Right ventricle myocardium superior (tissue), 1 donor: ENCODE data around the gene SLCO2B1. TPM values are rescaled to one million over a fixed set of nuclear protein-coding genes. Genes with fewer than 3 reads are reported as not detected.

Experiments used
- ATAC-seq: fragments of 200-7000 bp; cut with Tn5 transposase; one replicate; pipeline ENCODE4 v1.9.1; 2020; ENCODE audit warnings: mild to moderate bottlenecking; ENCODE audit not compliant: poor library complexity
- DNase-seq: peaks from one replicate; pipeline ENCODE4 v3.0.0-alpha.2; 2020
- intact Hi-C: fragments of 100-400 bp; cut with DNase I; formaldehyde crosslinking; loops from one replicate; pipeline ENCODE4 v1.11.2; 2022
- total RNA-seq: library from RNA; stranded (reverse); fragmentation: NEBNext Ultra II Directional; extraction: Animal tissue kit (Norgen Biotek cat#: 25700); gene quantifications from one replicate; pipeline ENCODE4 v1.2.1, GENCODE V29; 2021
- donor health status: DM: no; HTN: yes; CAD: no; lungs with severe emphysema.

The SLCO2B1 gene
- total RNA-seq, 1 donor from 2014 or later: 28.2 TPM

DNA sequence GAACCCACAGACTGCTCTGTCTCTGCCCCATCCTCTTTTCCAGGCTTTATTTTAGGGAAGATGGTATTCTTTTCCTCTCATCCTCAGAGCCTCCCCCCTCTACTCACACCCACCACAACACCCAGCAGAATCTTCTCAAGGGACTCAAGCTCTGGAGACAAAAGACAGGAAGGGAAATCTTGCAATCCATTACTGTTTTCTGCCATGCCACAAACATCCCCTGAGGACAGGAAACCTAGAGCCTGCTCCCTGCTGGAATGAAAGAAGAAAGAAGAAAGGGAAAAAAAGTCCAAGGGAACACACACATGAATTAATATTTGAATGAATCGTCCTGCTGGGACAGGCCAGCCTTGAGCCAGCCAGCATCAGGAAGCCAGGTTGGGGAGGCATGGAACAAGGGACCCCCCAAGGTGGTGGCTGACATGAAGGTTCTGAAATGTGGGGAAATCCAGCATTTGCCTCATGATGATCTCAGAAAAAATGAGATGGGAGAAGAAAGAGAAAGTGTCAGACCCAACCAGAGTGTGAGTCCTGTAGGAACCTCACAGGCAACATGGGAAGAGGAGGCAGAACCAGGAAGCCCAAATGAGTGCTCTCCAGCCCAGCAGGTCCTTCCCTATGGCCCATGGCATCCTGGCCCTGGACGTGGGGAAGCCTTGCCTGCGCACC is 34.0 kb downstream of the SLCO2B1 start:
- intact Hi-C loops: no loop called here
- ATAC-seq: no peak
- no peak for DNase-seq

DNA sequence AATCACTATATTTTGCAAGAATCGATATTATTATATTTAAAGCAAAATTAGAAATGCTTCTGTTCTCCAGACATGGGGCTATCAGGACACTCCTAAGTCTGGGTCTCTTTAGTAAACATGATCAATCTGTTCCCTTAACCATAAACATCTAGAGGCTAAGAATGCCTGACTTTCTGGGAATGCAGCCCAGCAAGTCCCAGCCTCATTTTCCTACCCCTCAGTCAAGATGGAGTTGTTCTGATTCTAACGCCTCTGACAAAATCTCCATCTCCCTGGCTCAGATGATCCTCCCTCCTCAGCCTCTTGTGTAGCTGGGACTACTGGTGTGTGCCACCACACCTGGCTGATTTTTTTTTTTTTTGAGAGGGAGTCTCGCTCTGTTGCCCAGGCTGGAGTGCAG is 35.0 kb downstream of the SLCO2B1 start:
- no peak for DNase-seq
- intact Hi-C loops: no loop called here

DNA sequence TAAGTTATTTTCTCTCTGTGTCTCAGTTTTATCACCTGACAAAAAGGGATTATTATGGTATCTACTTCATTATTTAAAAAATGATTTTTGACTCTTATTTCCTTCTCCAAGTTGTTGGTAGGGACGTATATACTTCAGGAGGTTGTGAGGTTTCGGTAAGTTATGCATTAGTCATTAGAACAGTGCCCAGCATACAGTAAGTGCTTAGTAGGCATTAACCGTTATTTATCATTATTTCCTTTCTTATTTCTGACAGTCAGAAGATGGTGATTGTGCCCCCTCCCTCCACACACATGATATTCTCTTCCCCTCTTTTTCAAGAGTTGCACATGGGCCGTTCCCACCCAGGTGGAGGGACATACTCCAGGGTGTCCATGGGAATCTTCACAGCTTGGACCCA is 36.1 kb downstream of the SLCO2B1 start:
- DNase-seq: no peak
- ATAC-seq: no peak
- intact Hi-C loops: no loop called here

More for the DNA sequence above, 35.0 kb downstream of the SLCO2B1 start:
- no peak for ATAC-seq

DNA sequence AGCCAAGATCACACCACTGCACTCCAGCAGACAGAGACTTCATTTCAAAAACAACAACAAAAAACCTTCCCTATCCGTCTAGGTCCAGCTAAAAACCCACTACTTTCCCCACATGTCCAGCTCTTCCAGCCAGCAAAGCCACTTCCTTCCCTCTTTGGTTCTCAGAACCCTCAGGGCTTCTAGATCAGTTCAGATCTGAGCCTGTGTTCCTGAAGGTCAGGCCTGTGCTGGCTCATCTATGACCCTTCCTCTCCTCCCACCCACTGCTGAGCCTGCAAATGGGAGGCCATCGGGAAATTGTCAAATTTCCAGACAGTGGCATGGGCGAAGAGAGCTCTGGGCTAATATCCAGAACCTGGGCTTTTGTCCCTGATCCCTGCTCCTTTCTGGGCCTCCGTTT is 37.8 kb downstream of the SLCO2B1 start:
- no peak for DNase-seq
- intact Hi-C loops: no loop called here
- peak; percentile 32 for ATAC-seq

DNA sequence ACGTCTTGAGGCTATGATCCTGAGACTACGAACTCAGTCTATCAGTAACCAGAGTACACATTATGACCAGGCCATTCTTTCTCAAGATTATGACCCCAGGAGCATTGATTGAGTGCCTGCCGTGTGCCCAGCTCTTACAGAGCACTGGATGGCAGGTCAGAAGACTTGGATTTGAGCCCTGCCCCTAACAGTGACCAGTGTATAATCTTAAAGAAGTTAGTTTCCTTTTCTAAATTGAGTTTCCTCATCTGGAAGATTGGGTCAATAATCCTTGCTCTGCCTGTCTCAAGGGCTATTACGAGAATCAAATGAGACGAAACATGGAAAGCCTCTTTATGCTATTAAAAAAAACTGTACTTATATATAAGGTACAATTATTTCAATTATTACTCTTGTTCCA is 38.2 kb downstream of the SLCO2B1 start:
- no peak for DNase-seq
- intact Hi-C loops: no loop called here
- ATAC-seq: no peak

DNA sequence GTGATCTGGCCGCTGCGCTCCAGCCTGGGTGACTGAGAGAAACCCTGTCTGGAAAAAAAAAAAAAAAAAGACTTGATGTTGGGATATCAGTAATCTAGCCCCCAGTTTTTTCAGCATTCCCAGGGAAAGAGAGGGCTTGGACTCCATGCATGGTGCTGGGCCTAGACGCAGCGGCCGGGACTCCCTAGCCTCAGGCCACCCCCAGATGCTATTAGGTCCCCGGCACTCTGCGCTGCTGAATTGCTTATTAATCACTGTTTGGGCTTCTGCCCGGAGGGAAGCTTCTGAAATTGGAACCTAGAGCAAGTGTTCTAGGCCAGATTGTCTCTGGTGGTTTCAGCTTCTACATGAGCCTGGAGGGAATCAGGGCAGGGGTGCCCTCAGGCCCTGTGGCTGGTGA is 39.0 kb downstream of the SLCO2B1 start:
- intact Hi-C loops: no loop called here
- ATAC-seq (peak; percentile 18), DNase-seq (no peak)

DNA sequence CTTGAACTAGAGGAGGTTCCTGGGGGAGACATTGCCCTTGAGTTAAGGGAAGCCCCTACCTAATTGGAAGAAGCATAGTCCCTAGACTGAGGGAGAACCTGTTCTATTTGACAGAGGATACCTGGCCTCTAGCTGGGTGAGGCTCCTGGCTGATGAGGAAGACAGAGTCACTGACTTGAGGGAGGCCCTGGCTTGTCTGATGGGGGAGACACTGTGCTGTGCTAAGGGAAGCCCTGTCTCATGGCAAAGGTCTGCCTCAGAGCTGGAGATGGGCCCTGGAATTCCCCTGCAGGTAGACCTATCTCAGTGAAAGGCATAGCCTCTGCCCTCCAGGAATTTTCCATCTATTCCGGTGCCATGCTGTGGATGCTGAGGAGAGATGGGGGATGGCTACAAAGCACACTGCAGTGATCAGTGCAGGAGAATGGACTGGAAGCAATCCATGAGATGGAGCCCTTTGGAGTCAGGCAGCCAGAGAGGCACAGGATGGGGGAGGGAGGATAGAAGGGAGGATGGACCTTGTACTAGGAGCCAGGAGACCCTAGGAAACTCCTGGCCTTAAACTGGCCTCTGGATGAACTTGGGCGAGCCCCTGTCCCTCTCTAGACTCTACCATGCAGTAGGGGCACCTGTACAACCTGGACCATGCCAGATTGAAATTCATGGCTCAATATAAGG is 39.9 kb downstream of the SLCO2B1 start:
- ATAC-seq (no peak), DNase-seq (no peak)

DNA sequence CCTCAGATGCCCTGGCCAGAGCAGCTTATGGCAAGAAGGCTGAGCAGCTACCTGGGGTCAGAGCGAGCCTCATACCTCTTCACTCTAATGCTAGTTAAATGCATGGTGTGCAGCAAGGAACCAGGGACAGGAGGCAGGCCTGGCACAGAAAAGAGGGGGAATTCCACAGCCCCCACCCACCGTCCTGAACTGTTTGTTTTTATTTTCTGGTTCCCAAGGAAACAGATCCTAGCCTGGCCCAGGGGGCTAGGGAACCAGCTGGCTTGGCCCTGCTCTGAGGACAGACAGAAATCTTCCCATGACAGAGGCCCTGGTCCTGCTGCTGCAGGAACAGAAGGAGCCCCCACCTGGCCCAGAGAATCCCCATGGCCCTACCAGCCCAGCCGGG is 40.4 kb downstream of the SLCO2B1 start:
- intact Hi-C loops: no loop called here
- ATAC-seq (no peak), DNase-seq (no peak)

More for the DNA sequence above, 39.9 kb downstream of the SLCO2B1 start:
- intact Hi-C loops: no loop called here

DNA sequence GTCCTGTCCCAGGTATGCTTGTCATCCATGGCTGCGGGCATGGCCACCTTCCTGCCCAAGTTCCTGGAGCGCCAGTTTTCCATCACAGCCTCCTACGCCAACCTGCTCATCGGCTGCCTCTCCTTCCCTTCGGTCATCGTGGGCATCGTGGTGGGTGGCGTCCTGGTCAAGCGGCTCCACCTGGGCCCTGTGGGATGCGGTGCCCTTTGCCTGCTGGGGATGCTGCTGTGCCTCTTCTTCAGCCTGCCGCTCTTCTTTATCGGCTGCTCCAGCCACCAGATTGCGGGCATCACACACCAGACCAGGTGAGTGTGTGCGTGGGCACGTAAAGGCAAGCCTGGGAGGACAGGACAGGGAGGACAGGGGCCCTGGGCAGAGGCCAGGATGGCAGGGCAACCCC is 42.4 kb downstream of the SLCO2B1 start:
- DNase-seq (no peak), ATAC-seq (no peak)
- intact Hi-C loops: no loop called here

DNA sequence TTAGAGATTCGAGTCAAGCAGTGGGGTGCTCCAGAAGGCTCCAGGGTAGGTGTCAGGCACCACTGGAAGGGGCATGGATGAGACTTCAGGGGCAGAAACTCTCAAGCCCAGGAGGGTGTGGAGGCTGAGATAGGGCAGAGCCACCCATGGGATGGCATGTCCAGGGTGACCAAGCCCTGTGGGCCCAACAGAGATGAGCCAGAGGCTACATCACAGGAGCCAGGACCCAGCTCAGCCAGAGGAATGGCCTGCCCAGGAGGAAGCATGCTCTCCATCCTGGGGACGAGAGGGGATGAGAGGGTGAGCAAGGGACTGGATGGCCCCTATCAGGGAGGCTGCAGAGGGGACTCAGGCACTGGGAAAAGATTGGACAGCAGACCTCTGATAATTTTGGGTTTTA is 42.8 kb downstream of the SLCO2B1 start:
- intact Hi-C loops: no loop called here
- DNase-seq (no peak), ATAC-seq (no peak)

DNA sequence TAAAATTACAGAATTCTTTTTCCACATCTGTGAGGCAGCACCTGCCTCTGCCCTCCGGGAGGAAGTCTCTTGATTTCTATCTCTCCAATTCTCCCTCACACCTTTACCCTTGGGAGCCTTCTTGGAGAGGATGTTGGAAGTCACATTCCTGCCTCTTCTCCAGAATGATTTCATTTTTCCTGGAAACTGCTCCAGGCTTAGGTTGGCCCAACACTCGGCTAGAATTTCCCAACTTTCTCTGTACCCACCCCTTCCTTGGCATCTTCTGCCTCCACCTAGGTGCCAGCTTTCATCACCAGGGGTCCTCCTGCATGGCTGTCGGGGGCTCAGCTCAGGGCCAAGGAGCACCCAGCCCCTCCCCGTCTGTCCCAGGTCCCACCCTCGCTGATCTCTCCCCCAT is 43.2 kb downstream of the SLCO2B1 start:
- DNase-seq (no peak), ATAC-seq (peak; percentile 19)
- intact Hi-C loops: no loop called here

DNA sequence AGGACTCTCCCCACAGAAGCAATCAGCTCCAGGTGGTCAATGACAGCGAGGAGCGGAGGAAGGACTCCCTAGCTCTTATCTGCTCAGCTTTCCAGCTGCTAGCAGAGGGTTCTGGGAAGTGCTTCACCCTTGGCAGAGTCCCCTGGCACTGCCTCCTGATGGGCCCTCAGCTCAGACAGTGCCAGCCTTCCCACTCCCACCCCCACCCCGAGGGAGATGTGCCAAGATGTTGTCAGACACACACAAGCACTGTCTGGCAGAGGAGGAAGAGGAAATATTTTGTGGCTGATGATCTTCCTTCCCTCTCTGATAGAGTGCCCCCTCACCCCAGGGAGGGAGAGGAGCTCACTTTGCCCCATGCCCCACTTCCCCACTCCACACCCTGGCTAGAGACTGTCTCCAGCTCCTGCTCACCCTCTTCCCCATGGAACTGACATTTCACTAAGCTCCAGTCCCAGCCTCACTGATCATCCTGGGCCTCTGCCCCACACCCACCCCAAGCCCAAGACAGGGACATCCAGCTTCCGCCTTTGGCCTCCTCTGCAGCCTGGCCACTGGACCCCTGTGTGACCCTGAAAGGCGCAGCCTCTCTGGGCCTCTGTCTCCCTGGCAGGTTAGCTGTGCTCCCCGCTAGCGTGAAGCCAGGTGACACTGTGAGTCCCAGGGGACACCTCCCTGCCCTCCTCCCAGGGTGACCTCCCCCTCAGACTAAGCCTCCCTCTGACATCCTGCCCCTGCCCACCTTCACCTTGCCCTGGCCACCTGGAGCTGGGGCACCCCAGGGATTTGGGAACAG is 44.5 kb downstream of the SLCO2B1 start:
- ATAC-seq: peak; percentile 89
- intact Hi-C loops: loop anchor here (5.0 kb wide), 1 partner anchor 33 kb away; no protein-coding TSS in a partner anchor
- peak; percentile 89 for DNase-seq

DNA sequence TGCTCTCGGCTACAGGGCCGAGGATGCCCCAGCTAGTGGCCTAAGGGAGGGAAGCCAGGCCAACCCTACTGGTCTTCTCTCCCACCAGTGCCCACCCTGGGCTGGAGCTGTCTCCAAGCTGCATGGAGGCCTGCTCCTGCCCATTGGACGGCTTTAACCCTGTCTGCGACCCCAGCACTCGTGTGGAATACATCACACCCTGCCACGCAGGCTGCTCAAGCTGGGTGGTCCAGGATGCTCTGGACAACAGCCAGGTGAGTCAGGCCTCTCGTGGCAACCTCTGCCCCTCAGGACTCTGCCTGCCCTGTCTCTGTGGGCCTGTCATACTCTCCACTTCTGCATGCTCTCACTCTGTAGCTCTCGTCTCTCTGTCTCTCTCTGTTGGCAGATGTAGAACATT is 45.5 kb downstream of the SLCO2B1 start:
- ATAC-seq (no peak), DNase-seq (no peak)
- intact Hi-C loops: loop anchor here (5.0 kb wide), 1 partner anchor 34 kb away; no protein-coding TSS in a partner anchor

DNA sequence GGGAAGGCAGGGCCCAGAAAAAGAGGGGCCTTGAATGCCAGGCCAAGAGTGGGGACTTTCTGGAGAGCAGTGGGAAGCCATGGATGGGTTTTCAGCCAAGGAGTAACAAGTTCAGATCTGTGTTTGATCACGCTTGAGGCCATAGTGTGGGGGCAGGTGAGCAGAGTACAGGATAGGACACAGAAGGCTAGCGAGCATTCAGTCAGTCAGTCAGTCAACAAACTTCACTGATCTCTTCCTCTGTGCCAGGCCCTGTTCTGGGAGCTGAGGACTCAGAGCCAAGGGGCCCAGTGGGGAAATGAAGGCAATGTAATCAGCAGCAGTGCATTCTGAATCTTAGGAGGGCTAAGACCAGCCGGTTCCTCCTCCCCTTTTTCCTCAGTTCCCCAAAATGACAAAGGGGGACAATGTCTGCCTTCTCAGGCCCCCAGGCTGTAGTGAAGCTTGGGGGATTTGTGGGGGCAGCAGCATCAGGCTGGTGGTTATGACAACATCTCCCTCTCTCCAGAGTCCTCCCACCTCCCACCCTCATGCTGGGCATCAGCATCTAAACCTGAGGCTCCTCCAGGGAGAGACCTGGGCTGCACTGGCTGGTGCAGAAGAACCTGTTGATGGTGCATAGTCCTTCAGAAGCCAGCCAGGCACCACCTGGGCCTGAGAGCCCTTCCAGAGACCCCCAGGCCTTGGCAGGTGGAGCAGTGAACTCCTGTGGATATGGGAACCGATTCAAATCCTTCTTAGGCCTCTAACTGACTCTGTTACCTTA is 46.8 kb downstream of the SLCO2B1 start:
- intact Hi-C loops: loop anchor here (5.0 kb wide), 1 partner anchor 35 kb away; no protein-coding TSS in a partner anchor
- ATAC-seq: no peak
- no peak for DNase-seq

DNA sequence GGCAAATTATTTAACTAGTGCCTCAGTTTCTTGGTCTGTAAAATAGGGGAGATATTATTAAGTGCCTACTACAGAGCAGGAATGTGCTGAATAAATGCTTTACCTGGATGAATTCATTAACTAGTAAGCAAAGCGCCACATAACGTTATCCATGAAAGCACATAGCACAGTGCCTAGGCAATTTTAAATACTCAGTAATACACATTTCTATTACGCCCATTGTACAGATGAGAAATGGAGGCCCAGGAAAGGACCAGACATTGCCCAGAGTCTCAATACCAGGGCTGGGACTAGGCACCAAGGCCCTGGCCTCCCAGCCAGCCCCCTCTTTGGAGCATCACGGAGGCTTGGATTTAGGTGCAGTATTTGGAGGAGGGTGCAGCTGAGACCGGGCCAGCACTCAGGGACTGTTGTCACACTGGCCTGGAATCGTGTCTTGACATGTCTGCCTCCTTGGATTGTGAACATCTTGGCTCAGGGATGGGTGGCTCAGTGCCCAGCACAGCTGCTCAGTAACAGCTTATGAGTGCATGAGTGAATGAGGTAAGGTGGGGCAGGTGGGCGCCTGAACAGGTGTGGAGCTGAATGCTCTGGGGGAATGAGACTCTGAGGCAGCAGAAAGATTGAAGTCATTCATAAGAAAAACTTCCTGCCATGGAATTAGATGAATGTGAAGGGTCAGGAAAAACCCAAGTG is 47.5 kb downstream of the SLCO2B1 start:
- intact Hi-C loops: loop anchor here (5.0 kb wide), 1 partner anchor 36 kb away; no protein-coding TSS in a partner anchor
- no peak for DNase-seq
- no peak for ATAC-seq

DNA sequence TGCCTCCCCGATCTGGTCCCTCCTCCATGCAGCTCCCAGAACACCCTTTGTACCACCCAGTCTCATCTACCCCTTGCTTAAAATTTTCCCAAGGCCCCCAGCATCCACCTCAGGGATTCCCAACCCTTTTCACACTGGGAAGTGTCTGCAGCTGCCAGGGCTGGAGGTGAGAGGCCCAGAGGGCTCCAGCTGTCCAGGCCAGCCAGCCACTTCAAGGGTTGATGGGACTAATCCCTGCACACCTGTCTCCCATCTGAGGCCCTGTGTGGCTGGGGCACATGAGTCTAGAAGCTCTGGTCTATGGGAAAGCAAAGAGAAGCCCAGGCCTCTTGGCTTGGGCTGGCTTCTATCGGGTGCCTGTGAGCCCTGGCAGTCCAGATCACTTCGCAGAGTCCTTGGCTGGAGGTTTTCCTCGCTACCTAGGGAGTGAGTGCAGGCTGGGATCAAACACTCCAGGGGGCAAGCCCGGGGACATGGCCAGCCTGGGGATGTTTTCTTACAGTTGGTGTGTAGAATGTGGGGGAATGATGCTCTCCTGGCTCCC is 48.6 kb downstream of the SLCO2B1 start:
- intact Hi-C loops: loop anchor here (5.0 kb wide), 1 partner anchor 37 kb away; no protein-coding TSS in a partner anchor
- no peak for DNase-seq
- ATAC-seq: no peak

DNA sequence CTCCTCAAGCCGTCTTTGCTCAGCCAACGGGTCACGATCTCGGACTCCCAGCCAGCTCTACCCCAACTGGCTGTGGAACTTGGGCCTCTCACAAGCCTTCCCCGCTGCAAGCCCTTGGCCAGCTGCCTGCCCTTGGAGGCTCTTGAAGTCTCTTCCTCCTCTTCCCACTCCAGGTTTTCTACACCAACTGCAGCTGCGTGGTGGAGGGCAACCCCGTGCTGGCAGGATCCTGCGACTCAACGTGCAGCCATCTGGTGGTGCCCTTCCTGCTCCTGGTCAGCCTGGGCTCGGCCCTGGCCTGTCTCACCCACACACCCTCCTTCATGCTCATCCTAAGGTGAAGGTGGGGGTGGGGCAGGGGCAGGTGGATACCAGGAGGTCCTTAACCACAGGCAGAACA is 49.1 kb downstream of the SLCO2B1 start:
- intact Hi-C loops: no loop called here

DNA sequence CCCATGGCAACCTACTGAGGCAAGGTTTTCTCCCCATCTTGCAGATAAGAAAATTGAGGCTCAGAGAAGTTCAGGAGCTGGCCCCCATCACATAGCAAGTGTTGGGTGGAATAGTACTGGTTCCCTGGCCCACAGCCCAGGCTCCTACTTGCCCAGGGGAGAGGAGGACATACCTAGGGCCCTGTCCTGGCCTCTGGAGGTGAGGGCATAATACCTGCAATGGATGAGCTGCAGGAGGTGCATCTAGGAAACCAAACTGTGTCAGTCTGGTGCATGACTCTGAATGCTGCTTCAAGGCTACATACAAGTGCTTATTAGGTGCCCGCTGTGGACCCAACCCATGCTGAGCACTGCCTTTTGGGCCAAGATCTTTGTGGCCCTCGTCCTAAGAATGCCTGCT is 49.6 kb downstream of the SLCO2B1 start:
- no peak for DNase-seq
- intact Hi-C loops: no loop called here
- ATAC-seq: no peak

More for the DNA sequence above, 49.1 kb downstream of the SLCO2B1 start:
- DNase-seq (peak; percentile 81), ATAC-seq (no peak)
